B cell (primary cell): ENCODE data around the gene PDE4B. TPM values are rescaled to one million over a fixed set of nuclear protein-coding genes. Genes with fewer than 3 reads are reported as not detected.

Source experiments
- ATAC-seq: fragments of 200-7000 bp; cut with Tn5 transposase; one replicate; pipeline ENCODE4 v1.10.0; 2021; ENCODE audit warnings: low read depth, mild to moderate bottlenecking, moderate number of reproducible peaks, moderate library complexity
- CTCF ChIA-PET: fragments of 350-600 bp; sonication (Branson Sonifier 250); formaldehyde crosslinking; loops from one replicate; lab custom pipeline; 2021; ENCODE audit warnings: antibody characterized with exemption, inconsistent platforms; lab: Charles Lee
- POLR2A ChIA-PET: fragments of 350-600 bp; sonication (Branson Sonifier 250); formaldehyde crosslinking; loops from one replicate; lab custom pipeline; 2021; ENCODE audit warnings: antibody characterized with exemption; lab: Charles Lee
- DNase-seq: peaks from one replicate; pipeline ENCODE4 v3.0.0; 2013
- H2AFZ ChIP-seq: 2 replicates; pipeline ENCODE4 v1.6.1; 2012; ENCODE audit warnings: mild to moderate bottlenecking, low read depth, low read length; ENCODE audit not compliant: insufficient read depth, poor library complexity, severe bottlenecking
- H3K27ac ChIP-seq, 2 donors: 1 replicate in 1 of 2; 2 replicates in 1 of 2; pipeline ENCODE4 v1.5.1; 2012 to 2013; ENCODE audit warnings: low read length in 2 of 2, mild to moderate bottlenecking in 2 of 2, moderate library complexity in 1 of 2
- H3K27me3 ChIP-seq, 4 experiments: fragments of 200-600 bp in 1 of 4; sonication (generic) in 1 of 4; replicated peaks in 1 of 4; 1 replicate in 2 of 4; 2 replicates in 2 of 4; pipeline versions ENCODE4 v1.6.1 to v1.7.0; 2013 to 2016; ENCODE audit warnings: low read length in 3 of 4, mild to moderate bottlenecking in 2 of 4, mixed read lengths in 1 of 4, moderate library complexity in 1 of 4; ENCODE audit not compliant: insufficient read depth in 4 of 4, control insufficient read depth in 3 of 4; ENCODE audit errors: control extremely low read depth in 1 of 4
- H3K36me3 ChIP-seq, 2 experiments: replicated peaks in 1 of 2; 1 replicate in 1 of 2; 2 replicates in 1 of 2; pipeline versions ENCODE4 v1.6.1 to v1.7.1; 2013; ENCODE audit warnings: low read length in 1 of 2; ENCODE audit not compliant: insufficient read depth in 2 of 2, control insufficient read depth in 1 of 2; ENCODE audit errors: control extremely low read depth in 1 of 2, extremely low read depth in 1 of 2
- H3K4me1 ChIP-seq, 2 donors: fragments of 200-600 bp in 1 of 2; sonication (generic) in 1 of 2; 1 replicate in 1 of 2; 2 replicates in 1 of 2; pipeline versions ENCODE4 v1.5.1 to v1.6.1; 2013 to 2017; ENCODE audit warnings: low read length in 2 of 2; ENCODE audit not compliant: control insufficient read depth in 2 of 2, insufficient read depth in 2 of 2
- H3K4me2 ChIP-seq: replicated peaks from 2 replicates; pipeline ENCODE3; 2012; ENCODE audit warnings: mild to moderate bottlenecking, low read depth, low read length; ENCODE audit not compliant: poor library complexity, severe bottlenecking
- H3K4me3 ChIP-seq, 5 experiments: fragments of 200-600 bp in 1 of 5; sonication (generic) in 1 of 5; 1 replicate in 3 of 5; 2 replicates in 2 of 5; pipeline versions ENCODE4 v1.5.1 to v1.7.0; 2011 to 2016; ENCODE audit warnings: low read length in 4 of 5, mild to moderate bottlenecking in 4 of 5, low read depth in 2 of 5, control low read depth in 1 of 5, moderate library complexity in 1 of 5; ENCODE audit not compliant: insufficient read depth in 1 of 5; ENCODE audit errors: control extremely low read depth in 1 of 5, extremely low read depth in 1 of 5
- H3K79me2 ChIP-seq: fragments of 200-600 bp; sonication (generic); one replicate; pipeline ENCODE4 v1.6.0; 2016; ENCODE audit warnings: low read length; ENCODE audit not compliant: control insufficient read depth, insufficient read depth
- H3K9ac ChIP-seq: fragments of 200-600 bp; sonication (generic); 2 replicates; pipeline ENCODE4 v1.6.1; 2017; ENCODE audit warnings: mild to moderate bottlenecking, low read length, moderate library complexity
- H3K9me3 ChIP-seq, 3 donors: one replicate each; pipeline versions ENCODE4 v1.6.1 to v1.7.1; 2013; ENCODE audit warnings: low read length in 2 of 3; ENCODE audit not compliant: control insufficient read depth in 2 of 3, insufficient read depth in 1 of 3; ENCODE audit errors: control extremely low read depth in 1 of 3
- H4K20me1 ChIP-seq: 2 replicates; pipeline ENCODE4 v1.6.0; 2012; ENCODE audit warnings: mild to moderate bottlenecking, low read length; ENCODE audit not compliant: insufficient read depth, control insufficient read depth, poor library complexity, severe bottlenecking
- H3K27ac Mint-ChIP-seq: one replicate; pipeline ENCODE4 v1.8.0; 2021; ENCODE audit warnings: mixed read lengths
- H3K27me3 Mint-ChIP-seq: one replicate; pipeline ENCODE4 v1.8.0; 2021; ENCODE audit warnings: mixed read lengths
- H3K4me1 Mint-ChIP-seq: one replicate; pipeline ENCODE4 v1.8.0; 2021; ENCODE audit warnings: mixed read lengths
- H3K4me3 Mint-ChIP-seq: one replicate; pipeline ENCODE4 v1.8.0; 2021; ENCODE audit warnings: mixed read lengths
- H3K9me3 Mint-ChIP-seq: one replicate; pipeline ENCODE4 v1.8.0; 2022; ENCODE audit warnings: mixed read lengths; ENCODE audit not compliant: insufficient read depth
- EZH2 ChIP-seq: IDR thresholded peaks from 2 replicates; pipeline ENCODE4 v1.6.1; 2012; ENCODE audit warnings: borderline replicate concordance, low read depth, mild to moderate bottlenecking, moderate library complexity, low read length; ENCODE audit not compliant: insufficient read depth, poor library complexity, severe bottlenecking
- WGBS: methylation state at CpG from one replicate; pipeline ENCODE4 v1.1.5; 2013; ENCODE audit warnings: missing lambda C conversion rate; ENCODE audit not compliant: insufficient coverage; 5-methylcytosine and 5-hydroxymethylcytosine counted together
- intact Hi-C: fragments of 100-400 bp; cut with micrococcal nuclease; formaldehyde crosslinking; loops from one replicate; pipeline ENCODE4 v1.10.0; 2022
- polyA plus RNA-seq: library from polyadenylated mRNA; depleted of rRNA; stranded (reverse); fragments of >200 nt; gene quantifications from 2 replicates; pipeline ENCODE4 v1.2.3, GENCODE V29; 2012
- total RNA-seq, 2 donors: library from RNA; stranded (reverse); fragments of 120-200 nt in 1 of 2; gene quantifications; 1 replicate in 1 of 2; 2 replicates in 1 of 2; pipeline versions ENCODE4 v1.2.3 to v1.2.4, GENCODE V29; 2013 to 2022
- TF ChIP-seq, protein P1 (sequence below): fragments of 200-600 bp; IDR thresholded peaks from one replicate; pipeline ENCODE4 v1.8.0; 2022; ENCODE audit warnings: antibody characterized with exemption, mild to moderate bottlenecking

The PDE4B gene
- total and polyA plus RNA-seq, 2 donors (not counting 1 experiment from before 2014, with no cell fraction given): 63.7 to 242 TPM

DNA sequence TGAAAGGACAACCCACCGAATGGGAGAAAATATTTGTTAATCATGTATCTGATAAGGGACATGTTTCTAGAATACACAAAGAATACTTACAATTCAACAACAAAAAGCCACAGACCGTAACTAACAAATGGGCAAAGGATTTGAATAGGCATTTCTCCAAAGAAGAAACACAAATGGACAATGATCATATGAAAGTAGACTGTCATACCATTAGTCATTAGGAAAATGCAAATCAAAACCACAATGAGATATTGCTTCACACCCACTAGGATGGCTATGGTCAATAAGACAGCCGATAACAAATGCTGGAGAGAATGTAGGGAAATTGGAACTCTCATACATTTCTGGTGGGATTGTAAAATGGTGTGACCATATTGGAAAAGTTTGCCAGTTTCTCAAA lies 374.1 kb downstream of the PDE4B start:
- Histone ChIP-seq H3K4me3 (no peak overlapping the region), H3K27ac (no peak overlapping the region), H3K4me1 (no peaks in the 10 kb centered on the region), H3K9ac (no peak overlapping the region), H3K36me3 (no peaks in the 10 kb centered on the region), H3K4me2 (no peak overlapping the region), H3K9me3 (no peaks in the 10 kb centered on the region), H3K79me2 (no peaks in the 10 kb centered on the region), H3K27me3 (no peaks in the 10 kb centered on the region), H2AFZ (no peak overlapping the region), H4K20me1 (no peaks in the 10 kb centered on the region)
- intact Hi-C loops: no loop called here
- no CpG with 5 or more reads among the region's 3 CpGs for WGBS
- ATAC-seq (no peak), DNase-seq (no peak)
- Mint-ChIP-seq H3K4me3 (no peak overlapping the region), H3K4me1 (no peaks in the 10 kb centered on the region), H3K27ac (no peak overlapping the region), H3K9me3 (no peaks in the 10 kb centered on the region), H3K27me3 (peaks cover 12% of the 10 kb centered on the region)
- POLR2A ChIA-PET: no interaction called here
- CTCF ChIA-PET: no interaction called here
- TF ChIP-seq EZH2: no peak
- TF ChIP-seq, protein P1, sequence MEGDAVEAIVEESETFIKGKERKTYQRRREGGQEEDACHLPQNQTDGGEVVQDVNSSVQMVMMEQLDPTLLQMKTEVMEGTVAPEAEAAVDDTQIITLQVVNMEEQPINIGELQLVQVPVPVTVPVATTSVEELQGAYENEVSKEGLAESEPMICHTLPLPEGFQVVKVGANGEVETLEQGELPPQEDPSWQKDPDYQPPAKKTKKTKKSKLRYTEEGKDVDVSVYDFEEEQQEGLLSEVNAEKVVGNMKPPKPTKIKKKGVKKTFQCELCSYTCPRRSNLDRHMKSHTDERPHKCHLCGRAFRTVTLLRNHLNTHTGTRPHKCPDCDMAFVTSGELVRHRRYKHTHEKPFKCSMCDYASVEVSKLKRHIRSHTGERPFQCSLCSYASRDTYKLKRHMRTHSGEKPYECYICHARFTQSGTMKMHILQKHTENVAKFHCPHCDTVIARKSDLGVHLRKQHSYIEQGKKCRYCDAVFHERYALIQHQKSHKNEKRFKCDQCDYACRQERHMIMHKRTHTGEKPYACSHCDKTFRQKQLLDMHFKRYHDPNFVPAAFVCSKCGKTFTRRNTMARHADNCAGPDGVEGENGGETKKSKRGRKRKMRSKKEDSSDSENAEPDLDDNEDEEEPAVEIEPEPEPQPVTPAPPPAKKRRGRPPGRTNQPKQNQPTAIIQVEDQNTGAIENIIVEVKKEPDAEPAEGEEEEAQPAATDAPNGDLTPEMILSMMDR: no peak

DNA sequence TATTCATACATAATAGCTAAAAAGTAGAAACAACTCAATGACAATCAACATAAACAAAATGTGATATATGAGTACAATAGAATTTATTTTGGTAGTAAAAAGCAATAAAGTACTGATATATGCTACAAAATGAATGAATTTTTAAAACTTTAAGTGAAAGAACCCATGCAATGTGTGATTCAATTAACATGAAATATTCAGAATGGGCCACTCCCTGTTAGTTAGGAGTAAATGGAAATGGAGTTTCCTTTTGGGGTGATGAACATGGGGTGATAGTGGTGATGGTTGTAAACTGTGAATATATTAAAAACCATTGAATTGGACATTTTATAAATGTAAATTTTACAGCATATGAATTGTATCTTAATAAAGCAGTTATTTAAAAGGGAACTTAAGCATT lies 374.6 kb downstream of the PDE4B start:
- ChIA-PET CTCF (no interaction called here), POLR2A (no interaction called here)
- Mint-ChIP-seq H3K27me3 (peaks cover 12% of the 10 kb centered on the region), H3K9me3 (no peaks in the 10 kb centered on the region), H3K4me1 (no peaks in the 10 kb centered on the region), H3K27ac (no peak overlapping the region), H3K4me3 (no peak overlapping the region)
- no peaks in the 10 kb centered on the region for H3K79me2 ChIP-seq
- no peaks in the 10 kb centered on the region for H3K4me1 ChIP-seq
- no peak overlapping the region for H3K4me3 ChIP-seq
- TF ChIP-seq EZH2: no peak
- TF ChIP-seq, protein P1: no peak
- H3K36me3 ChIP-seq: no peaks in the 10 kb centered on the region
- H3K27ac ChIP-seq: no peak overlapping the region
- DNase-seq (no peak), ATAC-seq (no peak)
- H4K20me1 ChIP-seq: no peaks in the 10 kb centered on the region
- H2AFZ ChIP-seq: no peak overlapping the region
- no peak overlapping the region for H3K4me2 ChIP-seq
- no peak overlapping the region for H3K9ac ChIP-seq
- intact Hi-C loops: no loop called here
- H3K27me3 ChIP-seq: no peaks in the 10 kb centered on the region
- no peaks in the 10 kb centered on the region for H3K9me3 ChIP-seq
